ENCODE measurements around the gene LPO.

LPO gene

DNA sequence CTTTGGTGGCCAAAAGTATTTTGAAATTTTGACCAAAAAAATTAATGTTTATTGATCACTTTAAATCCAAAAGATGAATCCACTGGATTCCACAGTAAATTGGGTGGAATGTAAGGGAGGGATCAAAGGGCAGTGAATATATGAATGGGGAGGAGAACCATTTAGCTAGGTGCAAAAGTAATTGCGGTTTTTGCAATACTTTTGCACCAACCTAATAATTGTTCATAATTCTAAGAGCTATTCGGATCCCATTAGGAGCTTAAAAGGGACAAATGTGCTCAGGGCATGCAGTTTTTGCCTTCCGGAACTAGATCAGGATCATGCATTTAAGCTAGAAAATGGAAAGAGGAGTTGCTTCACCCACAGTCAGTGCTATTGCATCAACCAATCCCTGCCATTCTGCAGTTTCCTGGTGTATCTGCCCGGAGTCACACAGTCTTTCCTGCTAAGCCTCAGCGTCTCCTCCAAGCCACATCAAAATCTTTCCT, at the start of gene LPO:
Gene LPO, plus strand, starts transcription at position 438 of the 488 bp plus-strand sequence. CDS start 4,396 bp downstream, outside the sequence.
- DNase-seq (ENCODE audit: low spot score in 2 of 2) = no peak
- ATAC-seq (replicated peaks; ENCODE audit: extremely low read depth, poor library complexity, severe bottlenecking) = no peak
- no peaks in the 10 kb centered on the region for H3K9me3 Mint-ChIP-seq
- no peaks in the 10 kb centered on the region for H3K4me1 Mint-ChIP-seq
- no peak within 1 kb of the TSS for H3K27ac Mint-ChIP-seq (ENCODE audit: low read depth)
- no peak within 1 kb of the TSS for H3K4me3 Mint-ChIP-seq
- H3K27me3 Mint-ChIP-seq = peaks cover 74% of the 10 kb centered on the region
- H3K36me3 Mint-ChIP-seq (ENCODE audit: insufficient read depth) = peaks cover 2% of the 10 kb centered on the region

DNA sequence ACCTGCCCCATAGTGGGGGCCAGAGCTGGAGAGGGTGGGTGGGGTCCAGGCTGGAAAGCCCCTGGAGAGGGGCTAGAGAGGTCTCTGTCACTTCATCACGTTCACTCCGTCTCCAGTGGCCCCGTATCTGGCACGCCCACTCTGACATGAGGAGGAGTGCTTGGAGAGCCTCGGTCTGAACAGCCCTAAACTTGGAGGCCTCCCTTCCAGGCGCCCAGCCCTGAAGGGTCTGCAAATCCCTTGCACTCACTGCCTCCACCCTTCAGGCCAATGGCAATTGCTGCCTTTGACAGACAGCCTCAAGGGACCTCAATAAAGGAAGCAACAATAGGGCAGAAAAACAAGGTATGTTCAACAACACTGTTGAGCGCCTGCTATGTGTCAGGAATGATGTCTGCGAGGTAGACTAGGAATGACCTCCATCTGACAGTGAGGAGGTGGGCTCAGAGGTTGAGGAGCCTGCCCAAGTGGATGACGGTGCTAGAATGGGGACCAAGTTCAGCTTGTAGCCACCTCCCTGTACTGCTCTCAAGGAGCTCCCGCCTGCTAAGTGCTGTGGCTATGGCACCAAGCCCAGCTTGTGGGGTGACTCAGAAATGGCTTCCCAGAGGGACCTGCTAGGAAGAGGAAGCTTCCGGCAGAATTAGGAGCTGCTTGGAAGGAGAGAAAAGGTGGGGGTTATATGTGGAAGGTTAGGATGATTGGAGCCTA, 48.8 kb upstream of the LPO start:
- H3K9me3 Mint-ChIP-seq = no peaks in the 10 kb centered on the region
- H3K27me3 Mint-ChIP-seq = peaks cover 41% of the 10 kb centered on the region
- no peak for DNase-seq (ENCODE audit: low spot score in 2 of 2)
- H3K4me1 Mint-ChIP-seq = peaks cover 10% of the 10 kb centered on the region
- H3K4me3 Mint-ChIP-seq = no peak overlapping the region
- no peak for ATAC-seq (replicated peaks; ENCODE audit: extremely low read depth, poor library complexity, severe bottlenecking)
- H3K36me3 Mint-ChIP-seq (ENCODE audit: insufficient read depth) = no peaks in the 10 kb centered on the region
- no peak overlapping the region for H3K27ac Mint-ChIP-seq (ENCODE audit: low read depth)

DNA sequence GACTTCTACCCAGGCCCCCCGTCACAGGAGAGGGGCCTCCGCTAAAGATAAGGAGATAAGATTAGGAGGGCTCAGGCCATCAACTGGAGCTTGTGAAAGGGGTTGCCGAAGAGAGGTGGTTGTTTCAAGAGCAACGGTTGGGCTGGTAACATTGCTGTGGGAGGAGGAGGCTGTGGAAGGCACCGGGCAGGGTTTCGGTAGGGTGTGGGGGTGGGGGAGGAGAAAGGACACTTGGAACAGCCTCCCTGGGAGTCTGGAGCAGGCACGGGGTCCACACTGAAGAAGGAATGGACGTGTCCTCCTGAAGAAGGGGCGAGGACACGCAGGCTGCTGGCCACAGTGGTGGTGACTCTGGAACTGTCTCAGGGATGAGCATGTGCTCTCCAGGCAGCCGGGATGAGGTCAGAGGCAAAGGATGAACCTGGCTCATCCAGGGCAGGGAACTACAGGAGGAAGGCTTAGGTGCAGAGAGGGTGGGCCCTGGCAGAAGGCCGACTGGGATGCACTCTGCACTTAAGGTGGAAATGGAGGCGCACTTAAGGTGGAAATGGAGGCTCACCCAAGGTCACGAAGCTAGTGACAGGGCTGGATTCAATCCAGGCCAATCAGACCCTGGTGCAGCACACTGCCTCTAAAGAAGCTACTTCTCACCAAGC, 47.0 kb upstream of the LPO start:
- peaks cover 5% of the 10 kb centered on the region for H3K4me1 Mint-ChIP-seq
- H3K27me3 Mint-ChIP-seq = peaks cover 42% of the 10 kb centered on the region
- no peaks in the 10 kb centered on the region for H3K9me3 Mint-ChIP-seq
- no peak overlapping the region for H3K4me3 Mint-ChIP-seq
- H3K27ac Mint-ChIP-seq (ENCODE audit: low read depth) = no peak overlapping the region
- no peak for DNase-seq (ENCODE audit: low spot score in 2 of 2)
- no peak for ATAC-seq (replicated peaks; ENCODE audit: extremely low read depth, poor library complexity, severe bottlenecking)
- no peaks in the 10 kb centered on the region for H3K36me3 Mint-ChIP-seq (ENCODE audit: insufficient read depth)

DNA sequence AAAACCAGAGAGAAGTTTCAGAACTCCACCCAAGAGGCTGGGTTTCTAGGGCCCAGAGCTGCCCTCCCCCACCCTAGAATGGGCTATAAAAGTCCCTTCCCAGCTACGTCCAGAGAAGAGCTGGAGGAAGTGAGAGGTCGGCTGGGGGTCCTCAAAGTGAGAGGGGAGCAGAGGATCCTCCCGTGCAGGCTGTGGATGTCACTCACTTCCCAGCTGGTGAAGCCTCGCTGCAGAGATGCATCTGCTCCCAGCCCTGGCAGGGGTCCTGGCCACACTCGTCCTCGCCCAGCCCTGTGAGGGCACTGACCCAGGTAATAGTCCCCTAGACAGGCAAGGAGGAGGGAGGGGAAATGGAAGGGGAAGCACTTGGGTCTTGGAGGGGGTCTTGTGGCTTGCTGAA, 45.8 kb upstream of the LPO start, which contains the start of gene EPX:
Gene EPX, plus strand, starts transcription at position 115 of the 400 bp plus-strand sequence. Its CDS starts 121 bp downstream, at position 236.
- ATAC-seq (replicated peaks; ENCODE audit: extremely low read depth, poor library complexity, severe bottlenecking) = no peak
- Mint-ChIP-seq H3K27ac (ENCODE audit: low read depth) (no peak within 1 kb of the TSS), H3K36me3 (ENCODE audit: insufficient read depth) (no peaks in the 10 kb centered on the region), H3K4me3 (no peak within 1 kb of the TSS), H3K27me3 (peaks cover 45% of the 10 kb centered on the region), H3K4me1 (peaks cover 5% of the 10 kb centered on the region), H3K9me3 (no peaks in the 10 kb centered on the region)
- no peak for DNase-seq (ENCODE audit: low spot score in 2 of 2)

DNA sequence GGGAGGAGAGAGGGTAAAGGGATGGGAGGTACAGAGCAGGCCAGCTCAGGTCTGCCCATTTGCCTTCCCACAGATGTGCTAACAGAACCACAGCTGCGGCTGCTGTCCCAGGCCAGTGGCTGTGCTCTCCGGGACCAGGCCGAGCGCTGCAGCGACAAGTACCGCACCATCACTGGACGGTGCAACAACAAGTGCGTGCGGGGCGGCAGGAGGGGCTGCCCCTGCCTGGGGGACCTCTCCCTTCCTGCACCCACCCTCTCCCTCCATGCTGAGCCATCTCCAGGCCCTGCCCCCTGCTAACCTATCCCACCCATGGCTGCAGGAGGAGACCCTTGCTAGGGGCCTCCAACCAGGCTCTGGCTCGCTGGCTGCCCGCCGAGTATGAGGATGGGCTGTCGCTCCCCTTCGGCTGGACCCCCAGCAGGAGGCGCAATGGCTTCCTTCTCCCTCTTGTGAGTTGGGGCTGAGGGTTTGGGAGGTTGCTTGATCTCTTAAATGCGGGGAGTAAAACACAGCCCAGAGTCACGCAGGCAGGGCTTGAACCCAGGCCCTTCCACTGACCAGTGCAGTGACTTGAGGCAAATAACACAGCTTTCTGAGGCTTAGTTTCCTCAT, 44.6 kb upstream of the LPO start:
- Mint-ChIP-seq H3K4me1 (peaks cover 5% of the 10 kb centered on the region), H3K27me3 (peaks cover 47% of the 10 kb centered on the region), H3K4me3 (no peak overlapping the region), H3K36me3 (ENCODE audit: insufficient read depth) (no peaks in the 10 kb centered on the region), H3K27ac (ENCODE audit: low read depth) (no peak overlapping the region), H3K9me3 (no peaks in the 10 kb centered on the region)
- ATAC-seq (replicated peaks; ENCODE audit: extremely low read depth, poor library complexity, severe bottlenecking) = no peak
- no peak for DNase-seq (ENCODE audit: low spot score in 2 of 2)

DNA sequence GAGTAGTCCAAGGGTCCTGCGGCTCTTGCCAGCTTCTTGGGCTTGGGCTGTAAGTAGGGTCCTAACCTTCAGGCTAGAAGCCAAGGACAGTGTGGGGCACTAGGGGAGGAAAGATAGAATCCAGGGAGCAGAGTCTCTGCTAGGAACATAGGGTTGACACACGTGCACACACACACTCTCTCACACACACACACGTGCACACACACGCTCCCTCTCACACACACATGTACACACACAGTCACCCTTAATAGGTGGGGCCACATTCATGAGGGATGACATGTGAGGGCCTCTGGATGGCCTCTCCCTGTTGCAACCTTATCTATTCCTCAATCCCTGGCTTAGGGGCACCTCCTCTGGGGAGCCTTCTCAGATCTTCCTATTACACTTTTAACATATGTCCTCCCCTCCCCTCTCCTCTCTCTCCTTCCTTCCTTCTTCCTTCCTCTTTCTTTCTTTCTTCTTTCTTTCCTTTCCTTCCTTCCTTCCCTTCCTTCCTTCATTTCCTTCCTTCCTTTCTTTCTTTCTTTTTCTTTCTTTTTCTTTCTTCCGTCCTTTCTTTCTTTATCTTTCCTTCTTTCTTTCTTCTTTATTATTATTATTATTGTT, 42.8 kb upstream of the LPO start:
- Mint-ChIP-seq H3K27ac (ENCODE audit: low read depth) (no peak overlapping the region), H3K27me3 (peaks cover 50% of the 10 kb centered on the region), H3K9me3 (no peaks in the 10 kb centered on the region), H3K4me1 (peaks cover 13% of the 10 kb centered on the region), H3K4me3 (no peak overlapping the region), H3K36me3 (ENCODE audit: insufficient read depth) (no peaks in the 10 kb centered on the region)
- DNase-seq (ENCODE audit: low spot score in 2 of 2) (no peak), ATAC-seq (replicated peaks; ENCODE audit: extremely low read depth, poor library complexity, severe bottlenecking) (no peak)

DNA sequence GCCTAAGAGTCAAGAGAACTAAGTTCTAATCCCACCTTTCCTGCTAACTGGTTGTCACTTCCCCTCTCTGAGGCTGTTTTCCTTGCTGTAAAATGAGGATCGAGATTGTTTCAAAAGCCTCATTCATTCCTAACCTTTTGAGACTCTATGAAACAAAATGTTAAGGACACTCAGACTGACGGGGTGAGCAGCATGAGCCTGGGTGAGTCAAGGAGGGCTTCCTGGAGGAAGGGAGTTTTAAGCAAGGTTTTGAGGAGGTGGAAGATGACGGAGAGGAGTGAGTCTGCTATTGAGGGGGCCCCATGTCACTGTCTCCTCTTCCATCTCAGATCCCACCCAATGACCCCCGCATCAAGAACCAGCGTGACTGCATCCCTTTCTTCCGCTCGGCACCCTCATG, 41.8 kb upstream of the LPO start:
- H3K9me3 Mint-ChIP-seq = no peaks in the 10 kb centered on the region
- peaks cover 8% of the 10 kb centered on the region for H3K4me1 Mint-ChIP-seq
- no peak for ATAC-seq (replicated peaks; ENCODE audit: extremely low read depth, poor library complexity, severe bottlenecking)
- no peak overlapping the region for H3K27ac Mint-ChIP-seq (ENCODE audit: low read depth)
- H3K4me3 Mint-ChIP-seq = no peak overlapping the region
- no peak for DNase-seq (ENCODE audit: low spot score in 2 of 2)
- peaks cover 42% of the 10 kb centered on the region for H3K27me3 Mint-ChIP-seq
- H3K36me3 Mint-ChIP-seq (ENCODE audit: insufficient read depth) = no peaks in the 10 kb centered on the region

DNA sequence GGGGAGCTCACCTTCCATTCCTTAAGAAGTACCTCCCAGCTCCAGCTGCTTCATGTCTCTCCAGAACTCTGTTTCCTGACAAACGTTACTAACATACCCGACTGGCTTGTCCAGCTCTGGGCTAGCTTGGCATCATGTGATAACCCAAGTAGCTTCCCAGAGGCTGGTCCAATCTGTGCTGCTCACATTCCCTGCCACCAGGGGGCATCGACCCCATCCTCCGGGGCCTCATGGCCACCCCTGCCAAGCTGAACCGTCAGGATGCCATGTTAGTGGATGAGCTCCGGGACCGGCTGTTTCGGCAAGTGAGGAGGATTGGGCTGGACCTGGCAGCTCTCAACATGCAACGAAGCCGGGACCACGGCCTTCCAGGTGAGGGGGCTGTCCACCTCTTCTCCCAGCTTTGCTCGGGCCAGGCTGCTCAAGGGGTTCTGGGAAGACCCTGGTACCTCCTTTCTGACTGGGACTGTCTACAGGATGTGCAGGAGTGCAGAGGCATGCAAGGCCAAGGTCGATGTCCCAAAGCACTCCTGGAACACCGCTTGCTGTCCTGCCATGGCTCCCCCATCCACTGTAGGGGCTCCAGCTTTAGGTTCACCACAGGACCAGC, 38.3 kb upstream of the LPO start:
- Mint-ChIP-seq H3K9me3 (no peaks in the 10 kb centered on the region), H3K36me3 (ENCODE audit: insufficient read depth) (peaks cover 1% of the 10 kb centered on the region), H3K27ac (ENCODE audit: low read depth) (no peak overlapping the region)

DNA sequence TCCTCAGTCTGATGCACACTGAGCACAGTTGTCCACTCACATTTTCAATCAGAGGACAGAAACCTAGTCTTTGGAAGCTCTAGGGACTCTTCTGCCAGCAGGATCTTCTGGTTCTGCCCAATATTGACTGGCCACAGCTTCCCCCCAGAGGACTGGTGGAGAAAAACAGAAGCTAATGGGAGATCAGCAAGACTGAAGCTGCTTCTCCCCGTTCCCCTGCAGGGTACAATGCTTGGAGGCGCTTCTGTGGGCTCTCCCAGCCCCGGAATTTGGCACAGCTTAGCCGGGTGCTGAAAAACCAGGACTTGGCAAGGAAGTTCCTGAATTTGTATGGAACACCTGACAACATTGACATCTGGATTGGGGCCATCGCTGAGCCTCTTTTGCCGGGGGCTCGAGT, 35.5 kb upstream of the LPO start:
- DNase-seq (ENCODE audit: low spot score in 2 of 2) = no peak
- Mint-ChIP-seq H3K9me3 (no peaks in the 10 kb centered on the region), H3K27ac (ENCODE audit: low read depth) (no peak overlapping the region), H3K4me3 (no peak overlapping the region), H3K27me3 (peaks cover 26% of the 10 kb centered on the region), H3K36me3 (ENCODE audit: insufficient read depth) (peaks cover 4% of the 10 kb centered on the region), H3K4me1 (peaks cover 8% of the 10 kb centered on the region)
- no peak for ATAC-seq (replicated peaks; ENCODE audit: extremely low read depth, poor library complexity, severe bottlenecking)

More for the DNA sequence above, 38.3 kb upstream of the LPO start:
- DNase-seq (ENCODE audit: low spot score in 2 of 2) (peak; percentile 28 to 35), ATAC-seq (replicated peaks; ENCODE audit: extremely low read depth, poor library complexity, severe bottlenecking) (peak; percentile 58)
- Mint-ChIP-seq H3K27me3 (peaks cover 42% of the 10 kb centered on the region), H3K4me1 (peaks cover 8% of the 10 kb centered on the region), H3K4me3 (no peak overlapping the region)

DNA sequence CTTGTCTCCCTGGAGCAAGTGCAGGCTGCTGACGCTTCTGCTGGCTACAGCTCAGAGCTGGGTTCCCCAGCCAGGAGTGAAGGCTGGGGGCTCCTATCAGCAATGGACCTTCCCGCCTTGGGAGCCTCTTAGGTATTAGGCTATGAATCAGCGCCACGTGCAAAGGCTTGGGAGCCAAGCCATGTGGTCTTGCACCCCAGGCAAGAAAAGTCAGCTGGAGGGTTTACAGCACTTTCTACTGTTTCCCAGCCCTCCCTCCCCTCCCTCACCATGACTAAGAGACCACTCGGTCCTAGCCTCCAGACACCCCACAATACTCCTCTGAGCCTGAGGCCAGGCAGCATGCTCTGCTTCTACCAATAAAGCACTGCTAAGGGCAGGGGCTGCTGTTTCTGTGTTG, 33.6 kb upstream of the LPO start:
- H3K9me3 Mint-ChIP-seq = no peaks in the 10 kb centered on the region
- ATAC-seq (replicated peaks; ENCODE audit: extremely low read depth, poor library complexity, severe bottlenecking) (no peak), DNase-seq (ENCODE audit: low spot score in 2 of 2) (no peak)
- H3K27ac Mint-ChIP-seq (ENCODE audit: low read depth) = no peak overlapping the region
- H3K4me1 Mint-ChIP-seq = peaks cover 7% of the 10 kb centered on the region
- no peak overlapping the region for H3K4me3 Mint-ChIP-seq
- peaks cover 6% of the 10 kb centered on the region for H3K36me3 Mint-ChIP-seq (ENCODE audit: insufficient read depth)
- H3K27me3 Mint-ChIP-seq = peaks cover 6% of the 10 kb centered on the region

DNA sequence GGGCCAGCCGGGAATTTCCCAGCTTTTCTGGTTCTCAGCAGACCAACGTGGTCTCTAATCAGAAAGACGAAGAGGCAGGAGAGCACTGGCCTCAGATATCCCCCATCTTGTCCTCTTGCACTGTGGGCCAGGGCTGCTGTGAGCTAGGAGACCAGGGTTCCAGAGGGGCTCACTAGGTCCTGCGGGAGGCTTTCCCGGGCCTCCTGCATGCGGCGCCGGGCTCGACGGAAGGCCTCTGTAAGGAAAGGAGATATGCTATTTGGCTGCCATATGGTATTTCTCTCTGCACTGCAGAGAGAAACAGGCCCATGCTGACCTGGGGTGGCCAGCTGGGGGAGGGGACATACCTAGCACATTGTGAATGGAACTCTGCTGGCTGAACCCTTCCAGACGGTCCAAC, 32.4 kb upstream of the LPO start:
- no peak for DNase-seq (ENCODE audit: low spot score in 2 of 2)
- Mint-ChIP-seq H3K27me3 (no peaks in the 10 kb centered on the region), H3K9me3 (no peaks in the 10 kb centered on the region), H3K27ac (ENCODE audit: low read depth) (no peak overlapping the region), H3K4me1 (no peaks in the 10 kb centered on the region), H3K4me3 (no peak overlapping the region), H3K36me3 (ENCODE audit: insufficient read depth) (peaks cover 11% of the 10 kb centered on the region)
- ATAC-seq (replicated peaks; ENCODE audit: extremely low read depth, poor library complexity, severe bottlenecking) = no peak

DNA sequence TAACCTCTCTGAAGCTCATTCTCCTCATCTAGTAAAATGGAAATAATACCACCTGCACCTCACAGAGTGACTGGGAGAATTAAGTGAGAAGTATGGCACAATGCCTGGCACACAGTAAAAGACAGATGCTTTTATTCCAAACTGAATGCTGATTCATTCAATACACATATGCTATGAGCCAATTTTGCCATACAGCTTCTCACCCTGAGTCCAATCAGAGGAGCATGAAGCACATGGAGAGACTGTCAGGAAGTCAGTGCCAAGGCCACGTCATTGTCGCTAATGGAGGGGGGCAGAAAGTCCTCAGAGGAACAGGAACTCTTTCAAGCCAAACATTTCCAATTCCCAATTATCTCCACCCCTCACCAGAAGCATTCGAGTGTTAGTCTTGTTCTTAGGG, 30.9 kb upstream of the LPO start:
- no peaks in the 10 kb centered on the region for H3K27me3 Mint-ChIP-seq
- H3K4me3 Mint-ChIP-seq = no peak overlapping the region
- ATAC-seq (replicated peaks; ENCODE audit: extremely low read depth, poor library complexity, severe bottlenecking) (no peak), DNase-seq (ENCODE audit: low spot score in 2 of 2) (no peak)
- H3K4me1 Mint-ChIP-seq = no peaks in the 10 kb centered on the region
- H3K27ac Mint-ChIP-seq (ENCODE audit: low read depth) = no peak overlapping the region
- H3K9me3 Mint-ChIP-seq = no peaks in the 10 kb centered on the region
- H3K36me3 Mint-ChIP-seq (ENCODE audit: insufficient read depth) = peaks cover 13% of the 10 kb centered on the region
